Glutamatergic neuron (in vitro differentiated cells): ENCODE results near the gene MRLN. TPM values are rescaled to one million over a fixed set of nuclear protein-coding genes. Genes with fewer than 3 reads are reported as not detected.

ENCODE experiments used
- DNase-seq: peaks from one replicate; pipeline ENCODE4 v3.0.0; 2022
- H3K27ac Mint-ChIP-seq: one replicate; pipeline ENCODE4 v1.8.0; 2020; ENCODE audit warnings: mild to moderate bottlenecking, mixed read lengths, inconsistent platforms; ENCODE audit not compliant: unreplicated experiment
- H3K27me3 Mint-ChIP-seq: one replicate; pipeline ENCODE4 v1.8.0; 2020; ENCODE audit warnings: mild to moderate bottlenecking, moderate library complexity, mixed read lengths, inconsistent platforms; ENCODE audit not compliant: unreplicated experiment
- H3K36me3 Mint-ChIP-seq: one replicate; pipeline ENCODE4 v1.8.0; 2020; ENCODE audit warnings: mild to moderate bottlenecking, mixed read lengths, inconsistent platforms; ENCODE audit not compliant: unreplicated experiment
- H3K4me1 Mint-ChIP-seq: one replicate; pipeline ENCODE4 v1.8.0; 2020; ENCODE audit warnings: mild to moderate bottlenecking, low read depth, mixed read lengths, inconsistent platforms; ENCODE audit not compliant: unreplicated experiment
- H3K4me3 Mint-ChIP-seq: one replicate; pipeline ENCODE4 v1.8.0; 2020; ENCODE audit warnings: mild to moderate bottlenecking, mixed read lengths, inconsistent platforms; ENCODE audit not compliant: unreplicated experiment
- H3K9me3 Mint-ChIP-seq: one replicate; pipeline ENCODE4 v1.8.0; 2020; ENCODE audit warnings: mild to moderate bottlenecking, moderate library complexity, mixed read lengths, inconsistent platforms; ENCODE audit not compliant: unreplicated experiment
- CTCF ChIP-seq: fragments of 200-600 bp; sonication (generic); IDR thresholded peaks from one replicate; pipeline ENCODE4 v1.5.0; 2021; ENCODE audit not compliant: partially characterized antibody, unreplicated experiment
- total RNA-seq: library from RNA; stranded (reverse); fragmentation: NEBNext Ultra II Directional; extraction: Animal tissue kit (Norgen Biotek cat#: 25700); gene quantifications from one replicate; pipeline ENCODE4 v1.2.1, GENCODE V29; 2021; ENCODE audit not compliant: unreplicated experiment

Gene MRLN
- total RNA-seq, 1 donor from 2014 or later, result not detected

DNA sequence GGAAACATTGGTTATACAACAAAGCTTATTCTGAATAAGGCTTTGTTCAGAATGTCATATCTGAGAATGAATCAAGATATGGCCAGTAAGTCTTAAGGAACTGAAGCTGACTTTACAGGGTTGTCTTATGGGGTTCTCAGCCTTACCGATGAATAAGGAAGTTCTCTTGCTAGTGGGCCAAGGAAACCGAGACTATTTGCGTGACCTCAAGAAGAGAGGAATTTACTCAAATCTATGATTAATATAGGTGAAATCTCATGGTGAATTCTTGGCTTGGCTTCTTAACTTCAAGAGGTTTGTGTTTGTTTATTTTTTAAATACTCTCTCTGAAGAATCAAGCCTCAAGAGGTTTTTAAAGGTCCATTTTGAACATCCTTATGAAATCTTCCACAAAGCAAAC, 4.7 kb upstream of the MRLN start:
- no peak for TF ChIP-seq CTCF
- peaks cover 4% of the 10 kb centered on the region for H3K9me3 Mint-ChIP-seq
- no peak for DNase-seq
- H3K27me3 Mint-ChIP-seq, result no peaks in the 10 kb centered on the region
- H3K27ac Mint-ChIP-seq, result no peak overlapping the region
- no peaks in the 10 kb centered on the region for H3K4me1 Mint-ChIP-seq
- H3K36me3 Mint-ChIP-seq, result peaks cover 6% of the 10 kb centered on the region
- H3K4me3 Mint-ChIP-seq, result no peak overlapping the region

DNA sequence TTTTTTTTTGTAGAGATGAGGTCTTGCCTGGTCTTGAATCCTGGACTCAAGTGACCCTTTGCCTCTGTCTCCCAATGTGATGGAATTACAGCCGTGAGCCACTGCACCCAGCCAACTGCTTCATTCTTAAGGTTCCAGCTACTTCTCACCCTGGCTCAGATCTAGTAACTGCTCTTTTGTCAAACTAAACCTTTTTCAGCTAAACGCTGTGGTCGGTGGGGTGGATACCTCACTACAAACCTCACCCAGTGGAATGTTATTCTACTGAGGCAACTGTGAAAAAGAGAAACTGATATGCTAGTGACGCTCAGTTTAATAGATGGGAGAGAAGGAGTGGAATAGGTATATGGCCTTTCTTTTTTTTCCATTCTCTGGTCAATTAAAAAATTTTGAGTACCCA, 1.7 kb upstream of the MRLN start:
- TF ChIP-seq CTCF, result no peak
- H3K9me3 Mint-ChIP-seq, result no peaks in the 10 kb centered on the region
- H3K36me3 Mint-ChIP-seq, result peaks cover 6% of the 10 kb centered on the region
- H3K27me3 Mint-ChIP-seq, result no peaks in the 10 kb centered on the region
- H3K4me3 Mint-ChIP-seq, result no peak overlapping the region
- H3K27ac Mint-ChIP-seq, result no peak overlapping the region
- H3K4me1 Mint-ChIP-seq, result no peaks in the 10 kb centered on the region
- DNase-seq, result no peak

DNA sequence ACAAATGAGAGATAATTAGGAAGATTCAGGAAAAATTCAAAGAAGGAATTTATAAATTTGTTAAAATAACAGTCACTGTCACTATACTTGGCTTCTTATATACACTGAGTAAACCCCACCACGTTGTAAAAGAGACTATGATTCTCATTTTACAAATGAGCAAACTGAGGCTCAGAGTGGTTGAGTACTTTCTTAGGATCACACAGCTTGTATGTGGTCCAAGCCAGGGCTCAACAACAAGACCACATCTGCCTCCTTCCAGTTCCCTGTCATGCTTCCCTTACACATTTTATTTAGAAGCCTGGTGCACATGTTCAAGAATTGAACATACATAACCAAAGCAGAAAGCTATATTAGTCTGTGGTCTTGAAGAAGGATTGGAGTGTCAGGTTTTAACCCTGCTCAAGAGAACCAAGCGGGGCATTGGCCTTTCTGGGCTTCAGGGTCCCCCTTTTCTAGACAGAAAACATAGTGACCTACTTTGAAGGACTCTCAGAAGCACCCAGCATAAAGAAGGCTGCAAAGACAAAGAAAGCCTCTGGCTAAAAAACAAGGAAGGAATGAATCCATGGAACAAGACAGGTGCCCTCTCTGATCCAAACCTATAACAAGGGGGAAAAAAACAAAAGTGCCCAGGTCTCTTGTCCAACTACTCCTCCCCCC, 846 bp downstream of the MRLN start:
- Mint-ChIP-seq H3K9me3 (no peaks in the 10 kb centered on the region), H3K4me3 (no peak overlapping the region), H3K4me1 (no peaks in the 10 kb centered on the region), H3K27ac (no peak overlapping the region), H3K36me3 (no peaks in the 10 kb centered on the region), H3K27me3 (no peaks in the 10 kb centered on the region)
- TF ChIP-seq CTCF, result no peak
- no peak for DNase-seq

DNA sequence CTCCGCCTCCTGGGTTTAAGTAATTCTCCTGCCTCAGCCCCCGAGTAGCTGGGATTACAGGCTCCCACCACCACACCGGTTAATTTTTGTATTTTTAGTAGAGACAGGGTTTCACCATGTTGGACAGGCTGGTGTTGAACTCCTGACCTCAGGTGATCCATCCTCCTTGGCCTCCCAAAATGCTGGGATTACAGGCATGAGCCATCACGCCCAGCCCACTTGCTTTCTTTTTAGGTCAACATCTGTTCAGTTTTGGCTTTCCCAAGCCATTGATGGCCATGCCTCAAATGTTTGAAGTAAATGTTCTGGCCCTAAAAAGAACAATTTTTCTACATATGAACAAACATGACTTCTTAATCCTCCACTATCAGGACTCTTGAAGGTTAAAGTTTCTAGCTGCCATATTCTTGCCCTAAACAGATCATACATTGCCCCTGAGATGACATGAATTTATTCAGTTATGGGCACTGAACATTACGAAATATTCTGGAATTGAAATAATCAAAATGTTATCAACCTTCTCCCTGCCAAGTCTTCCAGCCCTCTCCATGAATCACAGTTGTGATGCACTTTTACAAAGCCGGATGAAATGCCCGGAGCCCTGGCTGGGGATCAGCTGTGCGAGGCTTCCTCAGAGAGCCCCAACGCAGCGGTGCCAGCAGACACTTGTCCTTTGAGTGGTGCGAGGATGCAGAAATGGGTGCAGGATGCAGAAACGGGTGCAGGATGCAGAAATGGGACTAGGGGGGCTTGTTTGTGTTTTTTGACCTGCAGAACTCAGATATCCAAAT, 2.9 kb downstream of the MRLN start:
- Mint-ChIP-seq H3K9me3 (no peaks in the 10 kb centered on the region), H3K27ac (no peak overlapping the region), H3K4me1 (no peaks in the 10 kb centered on the region), H3K36me3 (no peaks in the 10 kb centered on the region), H3K4me3 (no peak overlapping the region), H3K27me3 (no peaks in the 10 kb centered on the region)
- no peak for DNase-seq
- no peak for TF ChIP-seq CTCF

DNA sequence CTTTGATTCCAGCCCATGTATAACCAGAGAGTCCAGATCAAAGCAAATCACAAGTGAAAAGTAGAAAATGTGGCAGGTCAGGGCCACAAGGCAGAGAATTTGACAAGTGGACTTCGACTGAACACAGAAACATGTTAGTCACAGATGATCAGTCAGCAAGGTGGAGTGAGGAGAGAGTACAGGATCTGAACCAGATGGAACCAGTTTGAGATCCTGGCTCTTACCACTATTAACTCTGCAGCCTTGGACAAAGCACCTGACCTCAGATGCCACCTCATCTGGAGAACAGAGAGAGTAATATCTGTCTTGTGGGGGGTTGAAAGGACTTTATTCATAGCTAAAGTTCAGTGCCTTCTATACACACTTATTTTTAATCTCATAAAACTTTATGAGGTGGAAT, 4.4 kb downstream of the MRLN start:
- Mint-ChIP-seq H3K9me3 (no peaks in the 10 kb centered on the region), H3K4me3 (no peak overlapping the region), H3K4me1 (no peaks in the 10 kb centered on the region), H3K27ac (no peak overlapping the region), H3K36me3 (no peaks in the 10 kb centered on the region), H3K27me3 (no peaks in the 10 kb centered on the region)
- no peak for DNase-seq
- TF ChIP-seq CTCF, result no peak
